Choroid plexus epithelial cell (primary cell): ENCODE results near the gene ATXN7L1.
A peak's percentile ranks its signal among the peaks of the same experiment; 100 is the strongest.

ENCODE experiments used
- DNase-seq: peaks from one replicate; pipeline ENCODE4 v3.0.0-alpha.2; 2010; ENCODE audit warnings: low read depth
- H3K4me3 ChIP-seq: 2 replicates; pipeline ENCODE4 v1.5.1; 2011; ENCODE audit warnings: low read depth, mild to moderate bottlenecking, control low read depth, low read length, moderate library complexity
- CTCF ChIP-seq: conservative IDR thresholded peaks from 2 replicates; pipeline ENCODE4 v1.5.1; 2011; ENCODE audit warnings: low read depth, mild to moderate bottlenecking, control low read depth, inconsistent platforms, low read length, moderate library complexity

Gene ATXN7L1

GRCh38 chr7:105728028-105728427, 148.4 kb downstream of the ATXN7L1 start:
- H3K4me3 ChIP-seq, result no peak overlapping the region
- no peak for DNase-seq
- no peak for TF ChIP-seq CTCF

- H3K4me3 ChIP-seq, result no peak overlapping the region
- TF ChIP-seq CTCF, result no peak
- DNase-seq, result no peak
Observed at GRCh38 chr7:105724688-105725087, 151.7 kb downstream of the ATXN7L1 start.

GRCh38 chr7:105723572-105723971, 152.8 kb downstream of the ATXN7L1 start:
- no peak overlapping the region for H3K4me3 ChIP-seq
- peak; percentile 4 for DNase-seq
- no peak for TF ChIP-seq CTCF

GRCh38 chr7:105721571-105722104, 154.8 kb downstream of the ATXN7L1 start:
- no peak for TF ChIP-seq CTCF
- no peak overlapping the region for H3K4me3 ChIP-seq
- no peak for DNase-seq

GRCh38 chr7:105719919-105720318, 156.5 kb downstream of the ATXN7L1 start:
- no peak for DNase-seq
- TF ChIP-seq CTCF, result no peak
- no peak overlapping the region for H3K4me3 ChIP-seq

- peak; percentile 7 for DNase-seq
- TF ChIP-seq CTCF, result no peak
- H3K4me3 ChIP-seq, result no peak overlapping the region
Observed at GRCh38 chr7:105719395-105719794, 157.0 kb downstream of the ATXN7L1 start.

- no peak for DNase-seq
- TF ChIP-seq CTCF, result no peak
Observed at GRCh38 chr7:105718511-105718925, 157.9 kb downstream of the ATXN7L1 start.

More at GRCh38 chr7:105718511-105718925, 157.9 kb downstream of the ATXN7L1 start:
- H3K4me3 ChIP-seq, result no peak overlapping the region
